Neuronal stem cell (in vitro differentiated cells): ENCODE results near the gene ARHGAP35.
"Not testable (repeated sequence)": the region's sequence is repeated elsewhere in the genome, so short reads cannot be mapped to it uniquely, and the experiment has no call there.

Source experiments
- DNase-seq: peaks from one replicate; pipeline ENCODE4 v3.0.0-alpha.2; 2013; ENCODE audit warnings: low spot score
- H2AFZ ChIP-seq: one replicate; pipeline ENCODE4 v1.6.1; 2013; ENCODE audit warnings: mild to moderate bottlenecking, low read length, inconsistent platforms
- H2AK5ac ChIP-seq: 2 replicates; pipeline ENCODE4 v1.6.1; 2013; ENCODE audit warnings: low read depth, mild to moderate bottlenecking, inconsistent platforms, low read length, moderate library complexity, mixed read lengths
- H2BK120ac ChIP-seq: 2 replicates; pipeline ENCODE4 v1.6.1; 2013; ENCODE audit warnings: low read depth, mild to moderate bottlenecking, inconsistent platforms, low read length, moderate library complexity, mixed read lengths
- H2BK12ac ChIP-seq: one replicate; pipeline ENCODE4 v1.6.1; 2013; ENCODE audit warnings: low read length, inconsistent platforms
- H2BK15ac ChIP-seq: 2 replicates; pipeline ENCODE4 v1.6.1; 2013; ENCODE audit warnings: mild to moderate bottlenecking, low read length, inconsistent platforms, mixed read lengths
- H2BK5ac ChIP-seq: one replicate; pipeline ENCODE4 v1.6.1; 2013; ENCODE audit warnings: inconsistent platforms, mild to moderate bottlenecking, low read length, moderate library complexity
- H3K14ac ChIP-seq: one replicate; pipeline ENCODE4 v1.6.1; 2013; ENCODE audit warnings: low read length, inconsistent platforms
- H3K18ac ChIP-seq: 2 replicates; pipeline ENCODE4 v1.6.1; 2013; ENCODE audit warnings: low read length, inconsistent platforms
- H3K23ac ChIP-seq: 2 replicates; pipeline ENCODE4 v1.6.1; 2013; ENCODE audit warnings: low read depth, mild to moderate bottlenecking, mixed read lengths, low read length, inconsistent platforms; ENCODE audit not compliant: poor library complexity
- H3K27ac ChIP-seq: replicated peaks from 3 replicates; pipeline ENCODE4 v1.5.1; 2013; ENCODE audit warnings: low read length, inconsistent platforms
- H3K27me3 ChIP-seq, 3 experiments: 2 replicates each; pipeline ENCODE4 v1.6.1; 2013; ENCODE audit warnings: low read length in 3 of 3, mild to moderate bottlenecking in 2 of 3, inconsistent platforms in 1 of 3, low read depth in 1 of 3, mixed read lengths in 1 of 3, moderate library complexity in 1 of 3; ENCODE audit not compliant: control insufficient read depth in 3 of 3, insufficient read depth in 3 of 3
- H3K36me3 ChIP-seq, 2 donors: replicated peaks in 1 of 2; 2 replicates each; pipeline ENCODE4 v1.6.1; 2013; ENCODE audit warnings: low read length in 2 of 2; ENCODE audit not compliant: control insufficient read depth in 2 of 2, insufficient read depth in 2 of 2
- H3K4ac ChIP-seq: 2 replicates; pipeline ENCODE4 v1.6.1; 2013; ENCODE audit warnings: inconsistent platforms, mild to moderate bottlenecking, low read length, moderate library complexity
- H3K4me1 ChIP-seq, 2 donors: 1 replicate in 1 of 2; 2 replicates in 1 of 2; pipeline ENCODE4 v1.6.1; 2013; ENCODE audit warnings: low read length in 2 of 2, low read depth in 1 of 2; ENCODE audit not compliant: control insufficient read depth in 2 of 2, insufficient read depth in 1 of 2
- H3K4me2 ChIP-seq: one replicate; pipeline ENCODE4 v1.6.1; 2013; ENCODE audit warnings: mild to moderate bottlenecking, low read length, inconsistent platforms; ENCODE audit not compliant: insufficient read depth, poor library complexity, severe bottlenecking
- H3K4me3 ChIP-seq, 2 donors: 2 replicates each; pipeline ENCODE4 v1.5.1; 2013; ENCODE audit warnings: low read length in 2 of 2, mild to moderate bottlenecking in 2 of 2, inconsistent platforms in 1 of 2, moderate library complexity in 1 of 2
- H3K79me1 ChIP-seq: one replicate; pipeline ENCODE4 v1.6.1; 2013; ENCODE audit warnings: low read depth, mild to moderate bottlenecking, inconsistent platforms, low read length, moderate library complexity
- H3K9ac ChIP-seq: one replicate; pipeline ENCODE4 v1.6.1; 2013; ENCODE audit warnings: mild to moderate bottlenecking, low read depth, low read length, inconsistent platforms; ENCODE audit not compliant: poor library complexity
- H3K9me3 ChIP-seq, 2 donors: replicated peaks in 1 of 2; 2 replicates each; pipeline versions ENCODE3 to v1.6.1; 2013; ENCODE audit warnings: low read length in 2 of 2, mild to moderate bottlenecking in 2 of 2, inconsistent platforms in 1 of 2, low read depth in 1 of 2, mixed read lengths in 1 of 2, moderate library complexity in 1 of 2; ENCODE audit not compliant: control insufficient read depth in 2 of 2, insufficient read depth in 1 of 2
- H4K8ac ChIP-seq: one replicate; pipeline ENCODE4 v1.6.1; 2013; ENCODE audit warnings: low read depth, mild to moderate bottlenecking, inconsistent platforms, low read length, moderate library complexity
- H4K91ac ChIP-seq: one replicate; pipeline ENCODE4 v1.6.1; 2013; ENCODE audit warnings: low read length, low read depth, mild to moderate bottlenecking, inconsistent platforms; ENCODE audit not compliant: poor library complexity
- WGBS, 2 donors: extraction: QIAGEN DNeasy Blood & Tissue Kit; methylation state at CpG; one replicate each; pipeline ENCODE4 v1.1.7; 2013; ENCODE audit warnings: missing lambda C conversion rate in 2 of 2, mixed read lengths in 1 of 2; ENCODE audit not compliant: insufficient read length in 2 of 2, insufficient replicate concordance in 1 of 2; ENCODE audit errors: extremely low coverage in 2 of 2; 5-methylcytosine and 5-hydroxymethylcytosine counted together

ARHGAP35 gene

DNA sequence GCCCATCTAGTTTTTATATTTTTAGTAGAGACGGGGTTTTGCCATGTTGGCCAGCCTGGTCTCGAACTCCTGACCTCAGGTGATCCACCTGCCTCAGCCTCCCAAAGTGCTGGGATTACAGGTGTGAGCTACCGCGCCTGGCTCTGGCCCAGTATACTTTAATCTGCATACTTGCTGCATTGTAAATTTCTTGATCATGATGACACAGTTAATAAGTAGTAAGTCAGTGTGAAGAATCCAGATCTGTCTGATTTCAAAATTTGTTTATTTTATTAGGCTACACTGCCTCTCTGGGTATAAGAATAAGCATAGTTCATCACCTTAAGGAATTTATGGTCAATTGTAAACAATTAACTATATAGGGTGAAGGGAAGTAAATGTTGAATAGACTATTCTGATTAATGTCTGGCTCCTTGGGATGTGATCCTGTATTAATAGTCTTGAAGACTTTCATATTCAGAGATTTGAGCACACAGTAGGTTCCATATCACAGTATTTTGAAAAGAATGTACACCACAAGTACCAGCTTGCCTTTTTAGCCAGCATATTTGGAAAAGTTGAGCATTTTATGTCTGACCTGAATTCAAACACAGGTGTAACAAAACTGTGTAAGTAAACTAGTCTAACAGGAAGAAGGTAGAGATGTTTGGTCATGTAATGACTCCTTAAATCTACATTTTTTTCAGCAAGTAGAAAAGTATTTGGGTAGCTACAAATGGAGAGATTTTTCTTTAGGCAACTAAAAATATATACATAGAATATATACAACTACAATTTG, 7.4 kb downstream of the ARHGAP35 start:
- Histone ChIP-seq H3K4me3 (no peak overlapping the region), H2BK12ac (no peak overlapping the region), H4K8ac (no peak overlapping the region), H3K4me2 (no peak overlapping the region), H2BK15ac (no peak overlapping the region), H3K23ac (no peak overlapping the region), H3K27me3 (no peaks in the 10 kb centered on the region), H3K4me1 (peaks cover 11 to 18% of the 10 kb centered on the region in 2 donors), H3K18ac (no peak overlapping the region), H3K9ac (no peak overlapping the region), H3K79me1 (peaks cover 3% of the 10 kb centered on the region), H4K91ac (no peak overlapping the region), H2BK5ac (no peak overlapping the region), H2AK5ac (no peak overlapping the region), H3K9me3 (no peaks in the 10 kb centered on the region), H3K4ac (no peak overlapping the region), H3K36me3 (peaks cover 0 to 24% of the 10 kb centered on the region in 2 donors), H2BK120ac (no peak overlapping the region), H3K27ac (no peak overlapping the region), H3K14ac (no peak overlapping the region), H2AFZ (no peak overlapping the region)
- no peak for DNase-seq
- WGBS, 2 donors = no CpG with 5 or more reads among the region's 4 CpGs

DNA sequence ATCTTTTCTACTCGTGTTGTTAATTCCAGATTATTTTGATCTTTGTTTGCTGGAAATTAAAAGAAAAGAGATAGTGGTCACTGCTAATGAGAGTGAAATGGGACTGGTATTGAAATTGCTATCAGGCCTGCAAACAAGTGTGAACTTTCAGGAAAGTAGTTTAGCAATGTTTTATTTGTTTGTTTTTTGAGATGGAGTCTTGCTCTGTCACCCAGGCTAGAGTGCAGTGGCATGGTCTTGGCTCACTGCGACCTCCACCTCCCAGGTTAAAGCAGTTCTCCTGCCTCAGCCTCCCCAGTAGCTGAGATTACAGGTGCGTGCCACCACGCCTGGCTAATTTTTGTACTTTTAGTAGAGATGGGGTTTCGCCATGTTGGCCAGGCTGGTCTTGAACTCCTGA, 10.4 kb downstream of the ARHGAP35 start:
- H2BK15ac ChIP-seq, H3K14ac ChIP-seq, H3K79me1 ChIP-seq, H4K91ac ChIP-seq, H2AK5ac ChIP-seq, H3K27ac ChIP-seq, H3K4me3 ChIP-seq, H3K23ac ChIP-seq, H4K8ac ChIP-seq, H3K9ac ChIP-seq, H2BK120ac ChIP-seq, H3K4me2 ChIP-seq, H3K18ac ChIP-seq, DNase-seq, H3K4ac ChIP-seq, H2BK12ac ChIP-seq, H3K27me3 ChIP-seq, H2BK5ac ChIP-seq, H2AFZ ChIP-seq, H3K9me3 ChIP-seq: not testable (repeated sequence)
- Histone ChIP-seq H3K36me3 (peaks cover 0 to 19% of the 10 kb centered on the region in 2 donors), H3K4me1 (peaks cover 12% of the 10 kb centered on the region in 2 donors)
- no CpG with 5 or more reads among the region's 5 CpGs for WGBS, 2 donors

DNA sequence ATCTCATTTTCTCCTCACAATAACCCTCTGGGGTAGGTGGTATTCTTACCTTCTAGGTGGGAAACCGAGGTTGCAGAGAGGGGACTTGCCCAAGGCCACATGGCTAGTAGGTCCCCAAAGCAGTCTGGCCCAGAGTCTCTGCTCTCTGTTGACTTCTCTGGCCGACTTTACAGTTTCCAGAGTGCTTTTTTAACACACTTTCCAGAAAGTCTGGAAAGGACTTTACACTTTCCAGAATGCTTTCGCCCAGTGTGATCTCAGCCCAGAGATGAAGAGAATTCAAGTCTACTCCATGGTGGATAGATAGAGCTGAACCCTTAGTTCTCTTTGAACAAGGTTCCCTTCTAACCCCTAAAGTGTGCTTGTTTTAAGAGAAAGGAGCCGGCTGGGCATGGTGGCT, 12.2 kb downstream of the ARHGAP35 start:
- Histone ChIP-seq H4K8ac (no peak overlapping the region), H2AK5ac (no peak overlapping the region), H3K9me3 (no peaks in the 10 kb centered on the region), H3K4me2 (no peak overlapping the region), H3K9ac (no peak overlapping the region), H3K18ac (no peak overlapping the region), H3K4me1 (peaks cover 6 to 10% of the 10 kb centered on the region in 2 donors), H3K79me1 (peaks cover 1% of the 10 kb centered on the region), H3K23ac (no peak overlapping the region), H3K4ac (no peak overlapping the region), H3K27me3 (no peaks in the 10 kb centered on the region), H3K14ac (no peak overlapping the region), H3K27ac (no peak overlapping the region), H2BK120ac (no peak overlapping the region), H2BK15ac (no peak overlapping the region), H2BK5ac (no peak overlapping the region), H3K36me3 (peaks cover 0 to 19% of the 10 kb centered on the region in 2 donors), H4K91ac (no peak overlapping the region), H3K4me3 (no peak overlapping the region), H2AFZ (no peak overlapping the region), H2BK12ac (no peak overlapping the region)
- DNase-seq = no peak
- no CpG with 5 or more reads among the region's 4 CpGs for WGBS, 2 donors

DNA sequence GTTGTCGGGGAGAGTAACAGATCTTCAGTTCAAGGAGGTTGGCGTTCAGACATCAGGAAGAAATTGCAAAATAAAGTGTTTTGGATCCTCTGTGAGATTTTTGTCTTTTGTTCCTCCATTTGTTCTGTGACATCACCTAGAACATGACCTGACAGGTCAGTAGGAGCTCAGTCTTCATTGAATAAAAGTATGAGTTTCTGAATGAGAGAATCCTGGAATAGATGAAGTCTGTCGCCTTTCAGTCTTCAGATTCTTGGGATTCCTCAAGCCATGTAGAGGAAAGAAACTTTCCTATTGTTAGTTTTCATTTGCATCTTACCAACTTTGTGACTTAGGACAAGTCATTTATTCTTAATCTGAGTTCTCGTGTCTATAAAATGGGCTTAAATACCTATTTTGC, 14.4 kb downstream of the ARHGAP35 start:
- H4K8ac ChIP-seq = no peak overlapping the region
- H3K4me3 ChIP-seq = no peak overlapping the region
- H2AK5ac ChIP-seq = no peak overlapping the region
- H2BK15ac ChIP-seq = no peak overlapping the region
- no peak overlapping the region for H3K9ac ChIP-seq
- H3K79me1 ChIP-seq = peaks cover 1% of the 10 kb centered on the region
- no peak overlapping the region for H3K14ac ChIP-seq
- H2BK12ac ChIP-seq = no peak overlapping the region
- peaks cover 6 to 10% of the 10 kb centered on the region in 2 donors for H3K4me1 ChIP-seq
- no peaks in the 10 kb centered on the region for H3K9me3 ChIP-seq
- peaks cover 0 to 26% of the 10 kb centered on the region in 2 donors for H3K36me3 ChIP-seq
- no peak overlapping the region for H3K4me2 ChIP-seq
- H3K27ac ChIP-seq = no peak overlapping the region
- no CpG with 5 or more reads among the region's 4 CpGs for WGBS, 2 donors
- H3K4ac ChIP-seq = no peak overlapping the region
- no peak overlapping the region for H2BK5ac ChIP-seq
- H4K91ac ChIP-seq = no peak overlapping the region
- H3K18ac ChIP-seq = no peak overlapping the region
- no peak overlapping the region for H2BK120ac ChIP-seq
- H3K23ac ChIP-seq = no peak overlapping the region
- no peaks in the 10 kb centered on the region for H3K27me3 ChIP-seq
- H2AFZ ChIP-seq = no peak overlapping the region
- no peak for DNase-seq
